ENCODE results near the gene BNC2. TPM values are rescaled to one million over a fixed set of nuclear protein-coding genes. Genes with fewer than 3 reads are reported as not detected.

The BNC2 gene
- total RNA-seq, 1 experiment from 2014 or later, result 5.7 TPM

GRCh38 chr9:16815079-16815478, 55.4 kb downstream of the BNC2 start:
- Histone ChIP-seq H3K27ac (ENCODE audit: low read length) (no peak overlapping the region), H3K9me3 (ENCODE audit: control insufficient read depth, insufficient read depth, low read depth, low read length) (no peaks in the 10 kb centered on the region), H3K4me1 (ENCODE audit: control insufficient read depth, insufficient read depth, low read length) (no peaks in the 10 kb centered on the region), H3K4me3 (ENCODE audit: low read depth in 2 of 2, low read length in 2 of 2) (no peak overlapping the region), H3K27me3 (ENCODE audit: control insufficient read depth, insufficient read depth, low read length) (no peaks in the 10 kb centered on the region), H3K36me3 (ENCODE audit: control insufficient read depth, insufficient read depth, low read length) (no peaks in the 10 kb centered on the region)
- TF ChIP-seq TCF7L2 (IDR thresholded peaks at IDR 0.05; ENCODE audit: low read depth, low read length) (no peak), POLR2AphosphoS5 (IDR thresholded peaks at IDR 0.05; ENCODE audit: low read depth, low read length) (no peak), REST (IDR thresholded peaks at IDR 0.05; ENCODE audit: insufficient read depth in 1 of 2, low read depth in 2 of 2, low read length in 1 of 2) (no peak), SIN3A (IDR thresholded peaks at IDR 0.05; ENCODE audit: borderline replicate concordance, insufficient read depth, low read depth, low read length) (no peak), CTCF (IDR thresholded peaks at IDR 0.05) (no peak)
- intact Hi-C loops (cut with micrococcal nuclease; ENCODE audit: unreplicated experiment) (no loop called here), in situ Hi-C loops (cut with HindIII; ENCODE audit: low pct_unique_long_range_greater_than_20kb, low sequenced_read_pairs) (no loop called here)
- POLR2A ChIA-PET, result no interaction called here
- CTCF ChIA-PET, result no interaction called here
- no TSS peak for BruUV-seq (replicated peaks)
- ATAC-seq (no peak), DNase-seq (ENCODE audit: low read depth, low spot score) (no peak)

DNA sequence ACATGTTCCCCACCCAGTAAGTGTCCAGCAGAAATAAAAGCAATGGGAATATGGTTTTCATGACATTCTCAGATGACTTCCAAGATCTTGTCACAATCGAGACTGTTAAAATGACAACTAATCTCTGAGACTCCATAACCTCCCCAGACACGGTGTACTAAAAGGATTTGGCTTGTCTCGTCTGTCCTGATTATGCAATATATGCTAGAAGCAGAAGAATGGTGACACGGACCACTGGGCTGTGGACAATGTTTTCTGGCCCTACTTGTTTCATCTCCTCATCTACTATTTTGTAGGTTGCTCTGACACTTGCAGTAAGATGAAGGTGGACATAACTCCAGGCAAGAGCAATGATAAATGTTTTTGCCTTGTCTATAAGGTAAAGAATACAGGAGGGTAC, 56.6 kb downstream of the BNC2 start:
- Histone ChIP-seq H3K9me3 (ENCODE audit: control insufficient read depth, insufficient read depth, low read depth, low read length) (no peaks in the 10 kb centered on the region), H3K4me1 (ENCODE audit: control insufficient read depth, insufficient read depth, low read length) (no peaks in the 10 kb centered on the region), H3K27ac (ENCODE audit: low read length) (no peak overlapping the region), H3K27me3 (ENCODE audit: control insufficient read depth, insufficient read depth, low read length) (no peaks in the 10 kb centered on the region), H3K4me3 (ENCODE audit: low read depth in 2 of 2, low read length in 2 of 2) (no peak overlapping the region), H3K36me3 (ENCODE audit: control insufficient read depth, insufficient read depth, low read length) (no peaks in the 10 kb centered on the region)
- TF ChIP-seq POLR2AphosphoS5 (IDR thresholded peaks at IDR 0.05; ENCODE audit: low read depth, low read length) (no peak), SIN3A (IDR thresholded peaks at IDR 0.05; ENCODE audit: borderline replicate concordance, insufficient read depth, low read depth, low read length) (no peak), REST (IDR thresholded peaks at IDR 0.05; ENCODE audit: insufficient read depth in 1 of 2, low read depth in 2 of 2, low read length in 1 of 2) (no peak), CTCF (IDR thresholded peaks at IDR 0.05) (no peak), TCF7L2 (IDR thresholded peaks at IDR 0.05; ENCODE audit: low read depth, low read length) (no peak)
- in situ Hi-C loops (cut with HindIII; ENCODE audit: low pct_unique_long_range_greater_than_20kb, low sequenced_read_pairs) (no loop called here), intact Hi-C loops (cut with micrococcal nuclease; ENCODE audit: unreplicated experiment) (no loop called here)
- DNase-seq (ENCODE audit: low read depth, low spot score) (no peak), ATAC-seq (no peak)
- BruUV-seq (replicated peaks), result no TSS peak
- POLR2A ChIA-PET, result no interaction called here
- CTCF ChIA-PET, result no interaction called here

All from Panc1 (cell line).